GM19372 (cell line): ENCODE results near the gene SMARCD3.

Experiments
- ATAC-seq: cut with Tn5 transposase; IDR thresholded peaks from one replicate; pipeline ENCODE4 v1.9.1; 2021; ENCODE audit warnings: mild to moderate bottlenecking, low read depth, moderate library complexity; ENCODE audit not compliant: unreplicated experiment

The SMARCD3 gene

DNA sequence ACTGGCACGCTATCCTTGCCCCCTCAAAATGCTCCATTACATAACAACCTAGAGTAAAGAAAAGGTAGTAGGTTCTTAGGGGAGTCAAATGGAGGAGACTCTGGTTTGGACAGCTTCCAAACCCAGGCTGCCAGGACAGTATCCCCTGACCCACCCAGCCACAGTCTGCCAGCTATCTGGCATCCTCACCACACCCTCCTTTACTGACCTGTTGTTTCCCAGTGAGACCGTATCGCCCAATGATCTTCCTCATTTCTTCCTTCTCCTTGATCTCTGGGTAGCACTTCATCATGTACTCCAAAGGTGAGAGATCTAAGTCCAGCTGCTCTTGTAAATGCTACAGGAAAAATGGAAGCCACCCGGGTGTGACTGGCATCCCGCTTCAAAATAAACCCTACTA lies 33.1 kb downstream of the SMARCD3 start:
- no peak for ATAC-seq

- no peak for ATAC-seq
Measured at GRCh38 chr7:151213826-151214225, 34.7 kb downstream of the SMARCD3 start.

DNA sequence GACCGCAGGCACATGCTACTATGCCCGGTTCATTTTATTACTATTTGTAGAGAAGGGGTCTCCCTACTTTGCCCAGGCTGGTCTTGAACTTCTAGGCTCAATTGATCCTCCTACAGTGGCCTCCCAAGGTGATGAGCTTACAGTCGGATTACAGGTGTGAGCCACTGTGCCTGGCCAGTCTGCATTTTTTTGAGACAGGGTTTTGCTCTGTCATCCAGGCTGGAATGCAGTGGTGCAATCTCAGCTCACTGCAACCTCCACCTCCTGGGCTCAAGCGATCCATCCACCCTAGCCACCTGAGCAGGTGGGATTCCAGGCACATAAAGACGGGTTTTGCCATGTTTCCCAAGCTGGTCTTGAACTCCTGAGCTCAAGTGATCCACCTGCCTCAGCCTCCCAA lies 35.9 kb downstream of the SMARCD3 start:
- ATAC-seq = no peak

DNA sequence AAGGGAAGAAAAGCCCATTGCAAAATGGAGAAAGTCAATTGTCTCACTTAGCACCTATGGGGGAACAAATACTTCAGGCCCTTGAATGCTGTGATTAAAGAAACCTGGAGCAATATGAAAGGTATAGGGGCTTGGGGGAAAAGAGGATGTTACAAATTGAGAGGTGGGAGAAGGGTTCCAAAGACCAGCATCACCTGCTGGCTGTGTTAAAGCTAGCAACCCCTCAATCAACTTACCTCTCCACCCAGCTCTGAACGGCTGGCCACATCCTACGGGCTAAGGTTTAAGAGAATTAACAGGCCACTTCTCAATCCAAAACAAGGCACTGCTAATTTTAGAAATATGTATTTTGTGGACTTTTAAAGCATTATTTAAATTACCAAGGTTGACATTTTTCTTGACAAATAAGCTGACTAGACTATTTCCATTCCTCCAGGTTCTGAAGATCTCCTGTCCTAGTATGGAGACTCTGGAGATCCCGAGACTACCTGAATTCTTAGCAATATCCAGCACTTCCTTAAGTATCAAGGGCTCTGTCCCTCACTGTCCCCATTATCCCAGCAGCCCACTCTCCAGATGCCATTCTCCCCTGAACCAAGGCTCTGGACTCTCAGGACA lies 37.2 kb downstream of the SMARCD3 start:
- no peak for ATAC-seq

DNA sequence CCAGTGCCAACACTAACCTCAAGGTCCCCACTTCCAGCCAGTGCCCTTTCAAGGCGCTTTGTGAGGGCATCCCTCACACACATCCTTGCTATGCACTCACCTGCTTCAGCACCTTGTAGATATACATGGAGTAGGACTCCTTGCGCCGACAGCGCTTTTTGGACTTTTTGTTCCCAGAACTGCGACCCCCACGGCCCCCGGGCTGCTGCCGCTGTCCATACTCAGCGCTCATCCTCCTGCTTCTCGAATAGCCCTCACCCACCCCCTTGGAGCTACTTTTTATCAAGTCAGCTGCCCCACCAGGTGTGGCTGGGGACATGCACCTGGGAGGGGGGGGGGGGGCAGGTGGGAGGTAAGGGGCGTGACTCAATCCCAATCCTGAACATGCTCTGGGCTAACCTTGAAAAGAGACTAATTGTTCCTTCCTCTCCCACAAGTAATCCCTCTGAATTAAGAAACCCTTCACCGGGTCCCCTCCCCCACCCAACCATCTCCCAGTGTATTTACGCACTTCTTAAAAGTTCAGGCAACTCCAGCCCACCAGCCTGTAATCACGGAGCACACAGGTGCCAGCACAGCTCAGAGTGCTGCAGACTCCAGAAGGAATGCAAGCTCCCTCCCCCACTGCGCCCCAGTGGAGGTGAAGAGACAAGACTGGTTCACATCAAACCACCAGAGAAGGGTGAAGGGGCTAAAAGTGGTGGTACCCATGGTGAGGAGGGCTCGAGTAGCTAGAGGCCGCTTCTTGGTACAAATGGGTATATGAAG lies 38.2 kb downstream of the SMARCD3 start, which contains the start of gene H2BK1:
Gene H2BK1 (minus strand): TSS at position 402 of the 768 bp plus-strand sequence. CDS start 170 bp downstream, at position 232.
- ATAC-seq = no peak

DNA sequence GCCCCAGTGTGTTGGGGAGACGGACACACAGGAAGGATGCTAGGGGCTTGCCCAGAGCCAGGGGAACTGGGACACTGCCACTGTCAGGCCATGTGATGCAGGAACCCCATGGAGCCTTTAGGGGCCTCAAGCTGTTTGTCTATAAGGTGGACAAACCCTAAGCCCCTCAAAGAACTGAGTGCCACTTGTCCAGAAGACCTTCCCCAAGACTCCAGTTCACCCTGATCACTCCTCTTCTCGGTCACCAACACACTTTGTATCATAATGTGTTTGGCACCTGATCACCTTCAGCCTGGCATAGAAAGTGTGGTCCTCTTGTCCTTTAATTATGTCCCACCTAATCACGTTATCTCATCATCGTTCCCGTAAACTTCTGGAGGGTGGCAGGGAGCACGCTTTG lies 38.9 kb downstream of the SMARCD3 start:
- ATAC-seq = no peak

- no peak for ATAC-seq
Measured at GRCh38 chr7:151208253-151208862, 40.1 kb downstream of the SMARCD3 start.

- ATAC-seq = no peak
Measured at GRCh38 chr7:151207804-151208203, 40.7 kb downstream of the SMARCD3 start.

DNA sequence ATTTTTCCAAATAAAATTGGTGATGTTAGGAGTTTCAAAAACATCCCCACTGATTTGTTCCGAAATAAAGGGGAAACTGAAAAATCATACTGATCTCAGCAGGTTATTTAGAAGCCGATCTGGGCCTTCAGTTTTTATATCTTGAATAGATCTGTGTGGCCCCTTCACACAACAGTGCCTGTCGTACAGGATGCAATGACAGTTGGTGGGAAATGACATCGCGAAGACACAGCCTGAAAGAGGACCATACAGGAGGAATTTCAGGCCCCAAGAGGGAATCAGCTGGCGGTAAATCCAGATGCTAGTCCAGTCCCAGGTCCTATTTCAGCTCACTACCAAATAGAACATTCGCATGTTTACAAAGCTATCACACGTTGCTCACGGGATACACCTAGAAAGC lies 41.2 kb downstream of the SMARCD3 start:
- ATAC-seq = no peak

- no peak for ATAC-seq
Measured at GRCh38 chr7:151206914-151207313, 41.6 kb downstream of the SMARCD3 start.

DNA sequence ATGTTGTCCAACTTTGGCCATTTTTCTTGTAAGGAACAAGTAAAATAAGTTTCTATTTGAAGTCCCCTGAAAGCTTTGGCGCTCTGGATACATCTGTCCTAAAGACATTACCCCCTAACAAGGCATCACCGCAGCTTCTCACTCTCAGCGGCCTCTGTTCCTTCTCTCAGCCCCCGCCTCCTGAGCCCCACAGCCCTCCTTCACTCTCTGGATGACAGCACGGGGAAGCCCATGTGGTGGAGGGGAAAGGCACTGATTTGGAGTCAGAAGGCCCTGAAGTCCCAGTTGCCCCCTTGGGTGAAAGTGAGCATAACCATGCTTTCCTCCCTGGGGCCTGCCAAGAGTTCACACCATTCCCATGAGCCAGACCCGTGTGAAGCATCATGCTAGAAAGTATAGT lies 42.8 kb downstream of the SMARCD3 start:
- ATAC-seq = no peak

GRCh38 chr7:151204383-151205032 lies 44.0 kb downstream of the SMARCD3 start:
- ATAC-seq = no peak

- no peak for ATAC-seq
Measured at GRCh38 chr7:151202836-151203235, 45.7 kb downstream of the SMARCD3 start.

GRCh38 chr7:151201751-151202150 lies 46.7 kb downstream of the SMARCD3 start:
- ATAC-seq = no peak

GRCh38 chr7:151201344-151201743 lies 47.1 kb downstream of the SMARCD3 start:
- no peak for ATAC-seq

GRCh38 chr7:151198945-151199848 lies 49.3 kb downstream of the SMARCD3 start:
- no peak for ATAC-seq

DNA sequence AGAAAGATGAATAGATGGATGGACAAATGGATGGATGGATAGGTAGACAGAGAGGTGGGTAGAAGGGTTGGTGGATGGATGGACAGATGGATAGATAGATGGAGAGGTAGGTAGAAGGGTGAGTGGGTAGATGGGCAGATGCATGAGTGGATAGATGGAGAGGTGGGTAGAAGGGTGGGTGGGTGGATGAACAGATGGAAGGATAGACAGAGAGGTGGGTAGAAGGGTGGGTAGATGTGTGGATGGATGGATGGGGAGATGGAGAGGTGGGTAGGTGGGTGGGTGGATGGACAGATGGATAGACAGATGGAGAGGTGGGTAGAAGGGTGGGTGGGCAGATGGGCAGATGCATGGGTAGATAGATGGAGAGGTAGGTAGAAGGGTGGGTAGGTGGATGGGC lies 50.6 kb downstream of the SMARCD3 start:
- no peak for ATAC-seq

- no peak for ATAC-seq
Measured at GRCh38 chr7:151195616-151196450, 52.7 kb downstream of the SMARCD3 start.

DNA sequence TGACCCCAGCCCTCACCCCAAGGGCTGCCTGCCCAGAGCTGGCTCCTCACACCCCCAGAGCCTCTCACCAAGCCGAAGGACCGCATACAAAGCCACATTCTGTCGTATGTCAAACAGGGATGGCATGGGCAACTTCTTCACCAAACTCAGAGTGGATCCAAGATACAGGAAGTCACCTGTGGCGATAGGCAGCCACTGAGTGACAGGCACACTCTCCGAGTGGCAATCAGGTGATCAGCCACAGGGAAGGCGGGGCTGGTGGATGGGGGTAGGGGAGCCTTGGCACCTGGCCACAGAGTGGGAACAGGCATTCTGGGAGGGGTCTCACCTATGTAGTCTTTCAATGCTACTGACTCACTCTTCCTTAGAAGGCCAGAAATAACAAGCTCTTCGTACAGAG lies 54.3 kb downstream of the SMARCD3 start:
- no peak for ATAC-seq
